Inflammatory macrophage treated with lipopolysaccharide for 1 hour (primary cell): ENCODE data around the gene NELFB.

ENCODE experiments used
- DNase-seq, 2 donors: peaks; one replicate each; pipeline ENCODE4 v3.0.0-alpha.2; 2020 to 2022

Gene NELFB

GRCh38 chr9:137317718-137318511, 62.8 kb downstream of the NELFB start:
- DNase-seq = no peak

DNA sequence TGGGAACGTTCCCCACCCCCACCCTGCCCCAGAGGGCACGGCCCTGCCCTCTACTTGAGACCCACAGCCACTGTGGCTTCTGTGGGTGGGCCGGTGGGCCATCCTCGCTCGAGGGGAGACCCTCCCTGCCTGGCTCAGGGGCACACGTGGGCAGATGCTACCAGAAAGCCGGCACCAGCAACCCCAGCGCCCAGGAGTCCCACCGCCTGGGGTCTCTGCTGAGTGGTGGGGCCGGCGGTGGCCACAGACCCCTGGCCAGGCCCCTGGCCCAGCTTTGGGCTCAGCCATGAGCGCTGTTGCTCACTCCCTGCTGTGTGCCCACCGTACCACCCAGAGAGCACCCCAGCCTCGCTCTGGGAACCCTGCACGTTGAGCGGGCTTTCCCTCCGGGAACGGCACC, 63.5 kb downstream of the NELFB start:
- DNase-seq = no peak

GRCh38 chr9:137319011-137319738, 64.0 kb downstream of the NELFB start:
- no peak for DNase-seq

GRCh38 chr9:137319739-137320551, 64.8 kb downstream of the NELFB start:
- DNase-seq = no peak

- DNase-seq = peak in 1 of 2 donors; percentile 53
Observed at GRCh38 chr9:137320555-137321384, 65.6 kb downstream of the NELFB start.

GRCh38 chr9:137321726-137322361, 66.7 kb downstream of the NELFB start:
- no peak for DNase-seq
